ENCODE results near the gene FOXL3. TPM values are rescaled to one million over a fixed set of nuclear protein-coding genes. Genes with fewer than 3 reads are reported as not detected.
A peak's percentile ranks its signal among the peaks of the same experiment; 100 is the strongest.

The FOXL3 gene
- total and polyA plus RNA-seq, 2 experiments from 2014 or later = not detected

- Histone ChIP-seq H3K9me3 (ENCODE audit: low read depth) (no peaks in the 10 kb centered on the region), H3K4me3 (no peak overlapping the region), H4K20me1 (ENCODE audit: insufficient read depth, poor library complexity, severe bottlenecking) (no peaks in the 10 kb centered on the region), H2AFZ (no peak overlapping the region), H3K27me3 (no peaks in the 10 kb centered on the region), H3K9me2 (replicated peaks; ENCODE audit: insufficient read depth) (no peaks in the 10 kb centered on the region), H3K36me3 (replicated peaks; ENCODE audit: insufficient read depth, low read depth) (no peaks in the 10 kb centered on the region), H3K27ac (peak overlapping the region; percentile 92), H3K4me2 (peak overlapping the region; percentile 46), H3K4me1 (ENCODE audit: insufficient read depth) (peaks cover 37% of the 10 kb centered on the region), H3K79me2 (no peaks in the 10 kb centered on the region)
- no peak for DNase-seq (ENCODE audit: low spot score)
- WGBS (ENCODE audit: low lambda C conversion rate, missing lambda C conversion rate) = 58% methylated on average over 18 of the region's 18 CpGs
- TF ChIP-seq EZH2 (IDR thresholded peaks at IDR 0.05; ENCODE audit: borderline replicate concordance) (no peak), EZH2phosphoT487 (IDR thresholded peaks at IDR 0.05; ENCODE audit: low read depth, severe bottlenecking, unreplicated experiment) (no peak), CTCF (IDR thresholded peaks at IDR 0.05; ENCODE audit: poor library complexity) (no peak)
These were observed 29.1 kb downstream of the FOXL3 start for GRCh38 chr7:318878-319661.

- Histone ChIP-seq H3K9me2 (replicated peaks; ENCODE audit: insufficient read depth) (no peaks in the 10 kb centered on the region), H3K79me2 (no peaks in the 10 kb centered on the region), H3K27ac (peak overlapping the region; percentile 92), H3K4me2 (no peak overlapping the region), H2AFZ (no peak overlapping the region), H3K27me3 (no peaks in the 10 kb centered on the region), H3K9me3 (ENCODE audit: low read depth) (no peaks in the 10 kb centered on the region), H3K4me3 (no peak overlapping the region), H4K20me1 (ENCODE audit: insufficient read depth, poor library complexity, severe bottlenecking) (no peaks in the 10 kb centered on the region), H3K36me3 (replicated peaks; ENCODE audit: insufficient read depth, low read depth) (no peaks in the 10 kb centered on the region), H3K4me1 (ENCODE audit: insufficient read depth) (peaks cover 37% of the 10 kb centered on the region)
- DNase-seq (ENCODE audit: low spot score) = no peak
- no peak for TF ChIP-seq EZH2phosphoT487 (IDR thresholded peaks at IDR 0.05; ENCODE audit: low read depth, severe bottlenecking, unreplicated experiment)
- no peak for TF ChIP-seq CTCF (IDR thresholded peaks at IDR 0.05; ENCODE audit: poor library complexity)
- no peak for TF ChIP-seq EZH2 (IDR thresholded peaks at IDR 0.05; ENCODE audit: borderline replicate concordance)
- WGBS (ENCODE audit: low lambda C conversion rate, missing lambda C conversion rate) = 79% methylated on average over 2 of the region's 2 CpGs
These were observed 30.3 kb downstream of the FOXL3 start for GRCh38 chr7:320297-320696.

DNA sequence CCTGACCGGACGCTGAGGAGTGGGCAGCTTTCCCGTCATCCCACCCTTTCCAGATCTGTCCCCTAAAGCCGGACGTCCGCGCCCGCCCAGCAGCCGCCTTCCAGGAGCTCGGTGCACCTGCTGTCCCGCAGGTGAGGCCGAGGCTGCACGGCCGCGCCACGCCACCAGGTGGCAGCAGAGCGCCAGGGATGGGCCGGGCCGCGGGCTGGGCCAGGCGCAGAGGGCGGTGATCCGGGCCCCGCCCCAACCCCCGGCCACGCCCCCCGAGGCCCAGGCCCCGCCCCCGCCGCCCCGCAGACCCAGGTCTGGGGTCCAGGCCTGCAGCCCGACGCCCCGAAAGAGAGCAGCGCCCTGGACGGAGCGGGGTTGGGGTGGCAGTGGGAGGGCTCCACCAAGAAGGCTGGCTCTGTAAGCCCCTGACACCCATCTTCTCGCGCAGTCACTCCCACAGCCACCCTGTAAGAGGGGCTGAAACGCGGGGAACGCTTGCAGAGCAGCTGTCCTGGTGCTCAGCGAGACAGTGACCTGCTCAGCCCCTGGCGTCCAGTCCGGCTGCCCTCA, 32.2 kb downstream of the FOXL3 start:
- no peaks in the 10 kb centered on the region for H3K9me3 ChIP-seq (ENCODE audit: low read depth)
- peaks cover 41% of the 10 kb centered on the region for H3K4me1 ChIP-seq (ENCODE audit: insufficient read depth)
- H3K27ac ChIP-seq = peak overlapping the region; percentile 92
- no peak overlapping the region for H3K4me3 ChIP-seq
- H3K9me2 ChIP-seq (replicated peaks; ENCODE audit: insufficient read depth) = no peaks in the 10 kb centered on the region
- no peaks in the 10 kb centered on the region for H3K36me3 ChIP-seq (replicated peaks; ENCODE audit: insufficient read depth, low read depth)
- TF ChIP-seq EZH2 (IDR thresholded peaks at IDR 0.05; ENCODE audit: borderline replicate concordance) = no peak
- TF ChIP-seq CTCF (IDR thresholded peaks at IDR 0.05; ENCODE audit: poor library complexity) = peak; percentile 86
- H2AFZ ChIP-seq = no peak overlapping the region
- peak; percentile 86 for DNase-seq (ENCODE audit: low spot score)
- 26% methylated on average over 21 of the region's 45 CpGs for WGBS (ENCODE audit: low lambda C conversion rate, missing lambda C conversion rate)
- peak overlapping the region; percentile 71 for H3K4me2 ChIP-seq
- H3K79me2 ChIP-seq = no peaks in the 10 kb centered on the region
- H3K27me3 ChIP-seq = no peaks in the 10 kb centered on the region
- H4K20me1 ChIP-seq (ENCODE audit: insufficient read depth, poor library complexity, severe bottlenecking) = no peaks in the 10 kb centered on the region

All from hepatocyte (in vitro differentiated cells).